Stimulated activated naive CD8-positive, alpha-beta T cell treated with anti-CD3 and anti-CD28 coated beads, Interleukin-15, Interleukin-2, amounts not matched to agents 100 ng/mL and 50 ng/mL, for 24 hours (primary cell): Measurements from ENCODE around the gene LYVE1.

ENCODE experiments used
- H3K27ac Mint-ChIP-seq: one replicate; pipeline ENCODE4 v1.8.0; 2021; ENCODE audit warnings: mild to moderate bottlenecking, mixed read lengths
- H3K27me3 Mint-ChIP-seq: one replicate; pipeline ENCODE4 v1.8.0; 2021; ENCODE audit warnings: mixed read lengths
- H3K36me3 Mint-ChIP-seq: one replicate; pipeline ENCODE4 v1.8.0; 2021; ENCODE audit warnings: low read depth, mixed read lengths
- H3K4me1 Mint-ChIP-seq: one replicate; pipeline ENCODE4 v1.8.0; 2021; ENCODE audit warnings: low read depth, mixed read lengths
- H3K4me3 Mint-ChIP-seq: one replicate; pipeline ENCODE4 v1.8.0; 2021; ENCODE audit warnings: mild to moderate bottlenecking, mixed read lengths
- H3K9me3 Mint-ChIP-seq: one replicate; pipeline ENCODE4 v1.8.0; 2021; ENCODE audit warnings: mixed read lengths

Gene LYVE1, protein sequence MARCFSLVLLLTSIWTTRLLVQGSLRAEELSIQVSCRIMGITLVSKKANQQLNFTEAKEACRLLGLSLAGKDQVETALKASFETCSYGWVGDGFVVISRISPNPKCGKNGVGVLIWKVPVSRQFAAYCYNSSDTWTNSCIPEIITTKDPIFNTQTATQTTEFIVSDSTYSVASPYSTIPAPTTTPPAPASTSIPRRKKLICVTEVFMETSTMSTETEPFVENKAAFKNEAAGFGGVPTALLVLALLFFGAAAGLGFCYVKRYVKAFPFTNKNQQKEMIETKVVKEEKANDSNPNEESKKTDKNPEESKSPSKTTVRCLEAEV

DNA sequence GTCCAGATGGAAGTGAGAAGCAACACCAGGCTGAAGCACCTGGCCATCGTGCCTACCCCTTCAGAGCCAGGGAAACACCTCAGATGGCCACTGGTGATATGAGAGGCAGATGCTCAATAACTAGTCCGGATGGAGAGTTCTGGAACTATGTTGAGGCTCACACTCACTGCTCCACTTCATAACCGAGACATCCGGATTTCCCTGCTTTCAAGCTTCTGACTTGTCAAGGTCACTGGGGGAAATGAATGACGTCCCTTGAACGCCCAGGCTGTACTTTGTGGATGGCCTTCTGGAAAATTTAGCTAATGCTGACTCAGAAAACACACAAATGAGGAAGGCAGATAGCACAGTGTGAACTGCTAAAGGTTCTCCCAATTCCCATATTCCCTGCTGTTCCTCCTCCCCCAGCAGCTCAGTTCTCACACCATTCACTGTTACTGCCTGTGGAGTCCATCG, at the start of gene LYVE1:
LYVE1 (minus strand) TSS at position 180 of the 456 bp plus-strand sequence; CDS start at position 47, 133 bp downstream.
- H3K4me3 Mint-ChIP-seq: no peak within 1 kb of the TSS
- no peaks in the 10 kb centered on the region for H3K9me3 Mint-ChIP-seq
- no peak within 1 kb of the TSS for H3K27ac Mint-ChIP-seq
- no peaks in the 10 kb centered on the region for H3K27me3 Mint-ChIP-seq
- H3K4me1 Mint-ChIP-seq: peaks cover 4% of the 10 kb centered on the region
- no peaks in the 10 kb centered on the region for H3K36me3 Mint-ChIP-seq

DNA sequence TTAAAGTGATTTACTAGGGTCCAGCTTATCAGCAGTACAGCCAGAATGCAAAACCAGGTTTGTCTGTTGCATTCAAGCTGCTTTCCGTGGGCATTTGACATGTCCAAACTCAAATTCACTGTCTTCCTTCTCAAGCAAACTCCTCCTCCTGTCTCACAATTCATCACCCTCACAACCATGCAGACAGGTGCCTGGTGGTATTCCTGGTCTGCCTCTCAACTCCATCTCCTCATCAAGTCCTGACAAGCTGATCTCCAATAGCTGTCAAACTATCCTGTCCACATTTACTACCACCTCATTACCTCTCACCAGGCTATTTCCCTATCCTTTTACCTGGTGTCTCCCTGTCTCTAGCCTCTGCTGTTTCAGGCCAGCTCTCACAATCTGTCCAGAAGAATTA, 49.1 kb upstream of the LYVE1 start:
- Mint-ChIP-seq H3K4me3 (no peak overlapping the region), H3K36me3 (no peaks in the 10 kb centered on the region), H3K4me1 (peaks cover 3% of the 10 kb centered on the region), H3K27me3 (peaks cover 3% of the 10 kb centered on the region), H3K27ac (no peak overlapping the region), H3K9me3 (no peaks in the 10 kb centered on the region)

DNA sequence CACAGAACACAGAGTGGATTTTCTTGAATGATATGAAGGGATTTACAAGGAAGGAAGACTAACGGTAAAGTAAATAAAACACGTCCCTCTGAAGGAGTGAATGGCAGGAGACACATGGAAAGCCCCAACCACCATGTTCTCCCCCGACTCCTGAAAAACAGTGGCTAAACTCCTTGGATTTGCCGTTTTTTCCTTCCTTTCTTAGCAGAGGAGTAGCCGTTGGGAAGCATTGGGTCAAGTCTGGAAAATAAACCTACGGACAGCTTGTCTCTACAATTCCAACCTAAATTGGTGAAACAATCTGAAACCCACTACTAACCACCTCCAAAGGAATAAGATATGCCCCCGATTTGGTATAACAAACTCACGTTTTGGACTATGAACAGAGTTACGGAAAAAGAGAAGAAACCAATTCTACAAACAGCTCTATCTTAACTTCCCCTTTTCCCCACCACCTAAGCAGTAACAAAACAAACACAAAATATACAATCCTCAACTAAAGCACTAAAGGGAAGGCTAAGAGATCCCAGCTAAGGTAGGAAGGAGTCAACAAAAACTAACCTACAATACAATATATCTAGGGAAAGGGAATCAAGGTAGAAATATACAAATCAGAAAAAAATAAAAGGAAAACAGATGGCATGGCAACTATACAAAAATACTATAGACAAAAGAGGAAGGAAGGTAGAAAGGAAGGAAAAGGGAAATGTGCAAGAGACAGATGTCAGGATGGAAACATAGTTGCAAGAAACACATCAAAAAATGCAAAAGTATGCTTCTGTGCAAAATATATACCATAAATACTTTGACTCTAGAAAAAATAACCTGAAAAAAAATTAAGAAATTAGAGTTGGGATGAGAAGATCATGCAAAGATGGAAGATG, 43.8 kb upstream of the LYVE1 start:
- Mint-ChIP-seq H3K9me3 (no peaks in the 10 kb centered on the region), H3K27me3 (peaks cover 22% of the 10 kb centered on the region), H3K27ac (peak overlapping the region; percentile 50), H3K36me3 (no peaks in the 10 kb centered on the region), H3K4me3 (no peak overlapping the region), H3K4me1 (peaks cover under 1% of the 10 kb centered on the region)

DNA sequence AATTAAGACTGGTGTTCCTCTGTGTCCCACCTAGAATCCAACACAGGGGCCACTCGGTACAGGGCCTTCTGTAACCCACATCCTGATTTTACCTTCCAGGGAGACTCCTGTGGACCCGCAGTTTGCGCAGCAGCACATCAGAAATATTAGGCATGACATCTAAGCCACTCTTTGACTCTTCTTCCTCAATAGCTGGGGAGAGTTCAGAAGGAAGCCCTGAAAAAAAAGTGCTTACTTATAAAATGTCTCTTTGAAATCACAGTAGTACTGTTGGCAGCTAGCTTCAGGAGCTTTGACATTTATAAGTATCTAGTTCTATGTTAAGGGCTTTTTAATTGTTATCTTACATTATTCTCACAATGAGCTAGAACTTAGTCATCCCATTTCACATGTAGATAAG, 41.2 kb upstream of the LYVE1 start:
- Mint-ChIP-seq H3K4me3 (no peak overlapping the region), H3K4me1 (peaks cover 14% of the 10 kb centered on the region), H3K9me3 (no peaks in the 10 kb centered on the region), H3K36me3 (no peaks in the 10 kb centered on the region), H3K27me3 (peaks cover 25% of the 10 kb centered on the region), H3K27ac (no peak overlapping the region)

DNA sequence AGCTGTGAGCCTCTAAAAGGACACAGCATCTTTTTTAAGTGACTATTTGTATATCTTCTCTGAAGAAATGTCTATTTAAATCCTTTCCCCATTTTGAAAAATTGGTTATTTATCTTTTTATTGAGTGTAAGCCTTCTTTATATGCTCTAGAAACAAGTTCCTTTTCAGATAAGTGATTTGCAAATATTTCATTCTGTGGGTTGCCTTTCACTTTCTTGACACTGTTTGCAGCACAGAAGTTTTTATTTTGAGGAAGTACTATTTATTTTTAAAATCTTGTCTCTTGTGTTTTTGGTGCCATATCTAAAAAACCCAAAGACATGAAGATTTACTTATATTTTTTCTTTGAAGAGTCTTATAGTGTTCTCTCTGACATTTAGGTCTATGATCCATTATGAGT, 40.1 kb upstream of the LYVE1 start:
- H3K27me3 Mint-ChIP-seq: peaks cover 25% of the 10 kb centered on the region
- no peak overlapping the region for H3K27ac Mint-ChIP-seq
- no peaks in the 10 kb centered on the region for H3K9me3 Mint-ChIP-seq
- no peak overlapping the region for H3K4me3 Mint-ChIP-seq
- peaks cover 14% of the 10 kb centered on the region for H3K4me1 Mint-ChIP-seq
- H3K36me3 Mint-ChIP-seq: no peaks in the 10 kb centered on the region

DNA sequence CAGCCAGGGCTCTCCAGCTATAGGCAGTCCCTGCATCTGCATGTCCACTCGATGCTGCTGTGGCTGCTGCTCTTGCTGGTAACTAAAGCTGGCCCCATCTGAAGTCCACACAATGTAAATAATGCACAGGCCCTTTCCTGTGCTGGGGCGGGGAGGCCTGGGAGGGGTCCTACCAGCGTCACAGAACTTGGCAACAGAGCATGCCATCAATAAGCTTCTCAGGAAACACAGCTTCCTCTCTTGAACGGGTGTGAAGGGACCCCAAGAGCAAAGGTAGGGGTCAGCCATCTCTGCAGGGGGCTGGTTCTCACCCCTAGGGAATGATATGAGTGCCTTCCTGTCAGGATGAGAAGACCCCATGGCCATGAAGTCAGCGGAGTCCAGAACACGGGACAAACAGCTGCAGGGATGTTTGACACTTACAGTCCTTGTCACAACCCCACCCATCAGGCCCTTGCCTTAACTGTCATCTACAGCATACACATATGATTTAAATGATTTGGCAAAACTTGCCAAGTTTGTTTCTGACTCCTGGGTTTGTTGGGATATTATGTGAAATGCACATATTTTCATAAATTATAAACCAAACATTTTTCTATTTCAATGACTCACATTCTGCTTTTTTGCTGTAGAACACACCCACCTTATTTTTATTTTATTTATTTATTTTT, 39.1 kb upstream of the LYVE1 start:
- H3K27ac Mint-ChIP-seq: no peak overlapping the region
- peaks cover 22% of the 10 kb centered on the region for H3K27me3 Mint-ChIP-seq
- H3K36me3 Mint-ChIP-seq: no peaks in the 10 kb centered on the region
- peaks cover 14% of the 10 kb centered on the region for H3K4me1 Mint-ChIP-seq
- H3K9me3 Mint-ChIP-seq: no peaks in the 10 kb centered on the region
- H3K4me3 Mint-ChIP-seq: no peak overlapping the region

DNA sequence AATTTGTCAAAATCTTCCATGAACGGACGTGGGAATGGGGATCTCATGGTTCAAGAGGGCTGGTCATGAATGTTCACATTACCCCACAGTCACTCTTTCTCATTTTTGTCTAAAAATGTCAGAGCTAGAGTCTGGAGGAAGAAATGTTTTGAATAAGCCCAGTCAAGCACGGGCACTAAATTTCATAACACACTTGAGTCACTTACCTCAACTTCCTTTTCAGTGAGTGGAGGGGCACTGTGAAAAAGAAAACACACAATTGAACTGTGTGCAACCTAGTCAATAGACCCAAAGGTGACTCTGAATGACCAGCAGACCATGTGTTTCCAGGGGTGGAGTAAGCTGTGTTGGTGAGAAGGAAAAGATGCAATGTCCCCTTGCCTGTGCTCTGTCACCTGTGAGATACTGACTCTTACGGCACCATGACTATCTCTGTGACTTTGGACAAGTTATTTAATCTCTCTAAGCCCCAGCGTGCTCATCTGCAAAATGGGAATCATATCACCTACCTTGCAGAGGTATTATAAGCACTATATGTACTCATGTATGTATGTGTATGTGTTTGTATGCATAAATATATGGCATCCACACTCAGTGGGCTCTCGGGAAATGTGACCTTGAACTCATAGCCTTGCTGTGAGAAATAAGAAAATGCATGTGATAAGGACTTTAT, 38.2 kb upstream of the LYVE1 start:
- H3K9me3 Mint-ChIP-seq: no peaks in the 10 kb centered on the region
- no peaks in the 10 kb centered on the region for H3K36me3 Mint-ChIP-seq
- H3K4me3 Mint-ChIP-seq: no peak overlapping the region
- peaks cover 13% of the 10 kb centered on the region for H3K27me3 Mint-ChIP-seq
- no peak overlapping the region for H3K27ac Mint-ChIP-seq
- peaks cover 14% of the 10 kb centered on the region for H3K4me1 Mint-ChIP-seq

DNA sequence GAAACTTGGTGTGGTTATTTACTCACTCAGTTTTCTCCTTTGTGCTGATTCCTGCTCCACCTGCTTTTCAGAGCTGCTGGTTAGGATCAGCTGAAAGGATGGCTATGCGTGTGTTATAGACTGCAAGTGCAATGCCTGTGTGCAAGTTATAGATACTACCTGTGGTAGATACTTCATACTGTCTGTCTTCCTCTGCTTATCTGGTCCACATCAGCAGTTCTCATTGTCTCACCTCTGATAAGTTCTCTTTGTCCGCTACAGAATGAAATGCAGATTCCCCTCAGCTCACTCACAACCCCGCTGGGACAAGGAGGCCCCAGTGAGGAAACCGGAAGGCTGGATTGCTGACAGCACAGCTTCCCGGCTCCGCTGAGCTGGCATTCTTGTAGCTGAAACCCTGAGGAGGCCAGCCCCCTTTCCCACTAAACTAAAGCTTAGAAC, 37.5 kb upstream of the LYVE1 start:
- H3K4me1 Mint-ChIP-seq: peaks cover 14% of the 10 kb centered on the region
- no peaks in the 10 kb centered on the region for H3K9me3 Mint-ChIP-seq
- H3K4me3 Mint-ChIP-seq: no peak overlapping the region
- H3K27ac Mint-ChIP-seq: no peak overlapping the region
- H3K36me3 Mint-ChIP-seq: no peaks in the 10 kb centered on the region
- H3K27me3 Mint-ChIP-seq: peaks cover 6% of the 10 kb centered on the region

DNA sequence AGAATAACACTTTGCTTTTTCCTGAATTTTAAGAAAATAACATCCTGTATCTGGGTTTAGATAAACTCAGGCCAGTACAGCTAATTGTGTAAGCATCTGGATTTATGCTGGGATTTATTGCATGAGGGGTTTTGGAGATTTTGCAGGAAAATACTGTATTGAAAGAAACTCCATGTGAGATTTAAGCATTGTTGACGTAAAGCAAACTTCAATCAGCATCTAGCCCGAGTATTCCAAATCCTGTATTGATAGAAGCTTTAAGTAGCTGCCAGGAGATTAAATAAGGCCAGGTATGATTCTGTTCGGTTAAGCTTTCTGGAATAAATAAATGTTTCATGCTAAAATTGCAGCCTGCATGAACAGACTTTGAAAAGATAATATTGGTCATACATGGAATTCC, 36.3 kb upstream of the LYVE1 start:
- no peaks in the 10 kb centered on the region for H3K9me3 Mint-ChIP-seq
- no peak overlapping the region for H3K27ac Mint-ChIP-seq
- no peak overlapping the region for H3K4me3 Mint-ChIP-seq
- H3K27me3 Mint-ChIP-seq: peaks cover 3% of the 10 kb centered on the region
- H3K36me3 Mint-ChIP-seq: no peaks in the 10 kb centered on the region
- peaks cover 14% of the 10 kb centered on the region for H3K4me1 Mint-ChIP-seq

DNA sequence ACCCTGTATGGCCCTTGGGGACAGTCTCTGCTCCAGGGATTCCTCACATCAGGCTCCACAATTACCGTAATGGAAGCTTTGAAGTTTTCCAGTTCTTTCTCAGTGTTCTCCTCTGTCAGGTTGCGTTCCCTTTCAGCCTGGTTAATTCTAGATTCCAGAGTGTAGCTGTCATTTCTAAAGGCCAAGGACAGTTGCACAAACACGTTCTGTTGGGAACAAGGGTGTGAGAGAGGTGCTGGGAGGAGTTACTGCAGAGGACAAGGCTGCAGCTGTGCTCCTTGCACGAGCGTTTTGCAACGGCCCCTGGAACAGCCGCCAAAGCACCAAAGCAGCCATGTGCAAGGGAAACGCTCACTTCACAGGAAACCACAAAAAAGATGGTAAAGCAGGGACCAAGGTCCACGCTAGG, 35.9 kb upstream of the LYVE1 start:
- Mint-ChIP-seq H3K9me3 (no peaks in the 10 kb centered on the region), H3K27ac (no peak overlapping the region), H3K27me3 (peaks cover 3% of the 10 kb centered on the region), H3K36me3 (no peaks in the 10 kb centered on the region), H3K4me1 (peaks cover 14% of the 10 kb centered on the region), H3K4me3 (no peak overlapping the region)

DNA sequence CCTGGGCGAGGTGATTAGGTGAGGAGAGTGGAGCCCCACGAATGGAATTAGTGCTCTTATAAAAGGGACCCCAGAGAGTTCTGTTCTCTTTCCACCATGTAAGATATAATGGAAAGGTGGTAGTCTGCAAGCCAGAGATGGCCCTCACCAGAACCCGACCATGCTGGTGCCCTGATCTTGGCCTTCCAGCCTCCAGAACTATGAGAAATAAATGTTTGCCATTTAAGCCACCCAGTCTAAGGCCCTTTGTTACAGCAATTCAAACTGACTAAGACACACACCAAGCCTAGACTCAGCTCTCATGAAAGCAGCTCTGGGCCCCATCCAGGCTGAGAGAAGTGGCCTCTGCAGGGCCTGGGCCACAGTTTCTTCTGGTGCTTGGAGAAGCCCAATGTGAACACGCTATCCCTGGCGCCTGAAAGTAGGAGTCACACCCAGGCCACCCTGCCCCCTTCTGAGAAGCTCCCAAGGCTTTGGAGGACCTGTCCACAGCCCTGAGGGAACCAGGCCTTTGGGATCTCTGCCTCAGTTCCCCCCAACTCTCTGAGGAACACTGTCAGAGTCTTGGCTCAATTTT, 35.3 kb upstream of the LYVE1 start:
- Mint-ChIP-seq H3K36me3 (no peaks in the 10 kb centered on the region), H3K4me3 (no peak overlapping the region), H3K9me3 (no peaks in the 10 kb centered on the region), H3K4me1 (peaks cover 14% of the 10 kb centered on the region), H3K27me3 (peaks cover 3% of the 10 kb centered on the region), H3K27ac (no peak overlapping the region)

DNA sequence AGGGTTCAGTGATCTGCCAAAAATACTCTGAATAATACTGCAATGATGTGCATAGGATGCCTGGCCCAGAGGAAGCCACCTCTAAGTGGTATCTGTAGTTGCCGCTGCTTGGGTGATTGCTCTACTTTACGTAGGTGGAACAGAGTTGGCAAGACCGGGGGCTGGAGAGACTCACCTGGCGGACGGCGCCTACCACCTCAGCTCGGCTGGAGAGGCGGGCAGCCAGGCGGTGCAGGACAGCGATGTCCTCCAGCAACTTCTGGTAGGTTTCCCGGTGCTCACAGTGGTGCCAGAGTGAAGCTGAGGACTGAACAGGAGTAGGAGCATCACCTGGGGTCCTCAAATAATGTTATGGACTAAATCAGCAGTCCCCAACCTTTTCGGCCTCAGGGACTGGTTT, 34.5 kb upstream of the LYVE1 start:
- Mint-ChIP-seq H3K9me3 (no peaks in the 10 kb centered on the region), H3K4me1 (peaks cover 16% of the 10 kb centered on the region), H3K27me3 (peaks cover 3% of the 10 kb centered on the region), H3K4me3 (no peak overlapping the region), H3K36me3 (no peaks in the 10 kb centered on the region), H3K27ac (no peak overlapping the region)

DNA sequence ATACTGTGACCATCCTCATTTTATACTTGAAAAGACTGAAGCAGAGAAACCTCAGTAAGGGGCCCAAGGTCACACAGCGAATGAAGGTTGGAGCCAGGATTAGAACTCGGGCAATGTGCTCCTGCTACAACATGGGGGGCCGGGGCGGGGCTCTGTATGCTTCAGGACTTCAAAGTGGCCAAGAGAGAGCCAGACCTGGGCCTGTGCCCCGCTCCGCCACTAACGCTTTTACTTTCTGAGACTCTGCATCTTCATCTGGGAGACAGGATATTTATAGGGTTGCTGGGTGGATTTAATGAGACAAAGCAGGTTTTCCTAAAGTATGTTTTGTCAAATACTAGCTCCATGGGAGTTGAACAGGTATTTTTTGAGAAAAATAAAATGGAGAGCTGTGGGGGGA, 33.9 kb upstream of the LYVE1 start:
- Mint-ChIP-seq H3K9me3 (no peaks in the 10 kb centered on the region), H3K4me1 (peaks cover 19% of the 10 kb centered on the region), H3K27me3 (peaks cover 3% of the 10 kb centered on the region), H3K4me3 (no peak overlapping the region), H3K27ac (no peak overlapping the region), H3K36me3 (no peaks in the 10 kb centered on the region)

DNA sequence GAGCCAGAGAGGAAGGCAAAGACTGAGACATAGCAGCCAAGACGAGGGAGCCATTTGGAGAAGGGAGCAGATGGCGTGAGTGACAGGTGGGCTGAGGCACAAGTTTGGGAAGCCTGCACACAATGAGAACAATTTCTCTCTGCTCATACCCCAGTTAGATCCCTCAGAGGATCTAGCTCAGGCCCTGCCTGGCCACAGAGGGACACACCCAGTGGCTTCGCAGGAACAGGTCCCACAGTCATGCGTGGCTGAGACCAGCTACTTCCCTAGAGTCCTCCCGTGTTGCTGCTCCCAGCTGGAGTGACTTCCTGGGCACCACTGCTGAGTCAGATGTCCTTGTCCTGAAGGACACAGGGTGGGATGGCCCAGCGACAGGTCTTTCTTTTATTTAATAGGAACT, 33.4 kb upstream of the LYVE1 start:
- Mint-ChIP-seq H3K4me1 (peaks cover 15% of the 10 kb centered on the region), H3K27ac (no peak overlapping the region), H3K27me3 (peaks cover 3% of the 10 kb centered on the region), H3K4me3 (no peak overlapping the region), H3K9me3 (no peaks in the 10 kb centered on the region), H3K36me3 (no peaks in the 10 kb centered on the region)
